Measurements from ENCODE around the gene ATP8A2. TPM values are rescaled to one million over a fixed set of nuclear protein-coding genes. Genes with fewer than 3 reads are reported as not detected.

The ATP8A2 gene
- total RNA-seq, 1 donor = 0.72 TPM

GRCh38 chr13:25380082-25380481 lies 8.3 kb downstream of the ATP8A2 start:
- peak; percentile 78 for DNase-seq (ENCODE audit: insufficient read length, low spot score, missing footprints)
- Histone ChIP-seq H3K9me3 (ENCODE audit: low read depth, low read length) (no peaks in the 10 kb centered on the region), H3K27me3 (ENCODE audit: insufficient read depth, low read length) (peaks cover 2% of the 10 kb centered on the region), H3K79me2 (ENCODE audit: insufficient read depth, low read length) (no peaks in the 10 kb centered on the region), H2AFZ (ENCODE audit: low read length) (no peak overlapping the region), H3K4me2 (ENCODE audit: insufficient read depth, low read length) (no peak overlapping the region), H3K27ac (ENCODE audit: low read depth, low read length) (no peak overlapping the region), H3K36me3 (ENCODE audit: insufficient read depth, low read length) (no peaks in the 10 kb centered on the region), H4K20me1 (ENCODE audit: insufficient read depth, low read length) (no peaks in the 10 kb centered on the region), H3K4me3 (ENCODE audit: insufficient read depth, low read length) (no peak overlapping the region), H3K4me1 (ENCODE audit: insufficient read depth, low read length) (no peaks in the 10 kb centered on the region)
- TF ChIP-seq CTCF (IDR thresholded peaks at IDR 0.05; ENCODE audit: extremely low read depth, low read depth, low read length) = no peak

GRCh38 chr13:25380741-25381324 lies 9.1 kb downstream of the ATP8A2 start:
- Histone ChIP-seq H3K27ac (ENCODE audit: low read depth, low read length) (no peak overlapping the region), H3K4me1 (ENCODE audit: insufficient read depth, low read length) (no peaks in the 10 kb centered on the region), H3K4me3 (ENCODE audit: insufficient read depth, low read length) (no peak overlapping the region), H3K79me2 (ENCODE audit: insufficient read depth, low read length) (no peaks in the 10 kb centered on the region), H3K36me3 (ENCODE audit: insufficient read depth, low read length) (no peaks in the 10 kb centered on the region), H3K27me3 (ENCODE audit: insufficient read depth, low read length) (no peaks in the 10 kb centered on the region), H3K9me3 (ENCODE audit: low read depth, low read length) (no peaks in the 10 kb centered on the region), H3K4me2 (ENCODE audit: insufficient read depth, low read length) (no peak overlapping the region), H2AFZ (ENCODE audit: low read length) (no peak overlapping the region), H4K20me1 (ENCODE audit: insufficient read depth, low read length) (no peaks in the 10 kb centered on the region)
- TF ChIP-seq CTCF (IDR thresholded peaks at IDR 0.05; ENCODE audit: extremely low read depth, low read depth, low read length) = no peak
- no peak for DNase-seq (ENCODE audit: insufficient read length, low spot score, missing footprints)

GRCh38 chr13:25384758-25385410 lies 13.1 kb downstream of the ATP8A2 start:
- no peak for DNase-seq (ENCODE audit: insufficient read length, low spot score, missing footprints)
- Histone ChIP-seq H3K27me3 (ENCODE audit: insufficient read depth, low read length) (no peaks in the 10 kb centered on the region), H3K27ac (ENCODE audit: low read depth, low read length) (no peak overlapping the region), H3K4me2 (ENCODE audit: insufficient read depth, low read length) (no peak overlapping the region), H3K79me2 (ENCODE audit: insufficient read depth, low read length) (no peaks in the 10 kb centered on the region), H2AFZ (ENCODE audit: low read length) (no peak overlapping the region), H3K4me3 (ENCODE audit: insufficient read depth, low read length) (no peak overlapping the region), H3K36me3 (ENCODE audit: insufficient read depth, low read length) (no peaks in the 10 kb centered on the region), H3K9me3 (ENCODE audit: low read depth, low read length) (no peaks in the 10 kb centered on the region), H4K20me1 (ENCODE audit: insufficient read depth, low read length) (no peaks in the 10 kb centered on the region), H3K4me1 (ENCODE audit: insufficient read depth, low read length) (no peaks in the 10 kb centered on the region)
- no peak for TF ChIP-seq CTCF (IDR thresholded peaks at IDR 0.05; ENCODE audit: extremely low read depth, low read depth, low read length)

GRCh38 chr13:25391932-25392331 lies 20.2 kb downstream of the ATP8A2 start:
- Histone ChIP-seq H3K79me2 (ENCODE audit: insufficient read depth, low read length) (no peaks in the 10 kb centered on the region), H4K20me1 (ENCODE audit: insufficient read depth, low read length) (no peaks in the 10 kb centered on the region), H2AFZ (ENCODE audit: low read length) (no peak overlapping the region), H3K4me3 (ENCODE audit: insufficient read depth, low read length) (no peak overlapping the region), H3K9me3 (ENCODE audit: low read depth, low read length) (no peaks in the 10 kb centered on the region), H3K4me1 (ENCODE audit: insufficient read depth, low read length) (no peaks in the 10 kb centered on the region), H3K4me2 (ENCODE audit: insufficient read depth, low read length) (no peak overlapping the region), H3K27ac (ENCODE audit: low read depth, low read length) (no peak overlapping the region), H3K36me3 (ENCODE audit: insufficient read depth, low read length) (no peaks in the 10 kb centered on the region), H3K27me3 (ENCODE audit: insufficient read depth, low read length) (no peaks in the 10 kb centered on the region)
- no peak for TF ChIP-seq CTCF (IDR thresholded peaks at IDR 0.05; ENCODE audit: extremely low read depth, low read depth, low read length)
- DNase-seq (ENCODE audit: insufficient read length, low spot score, missing footprints) = no peak

Measured in osteoblast (primary cell).